ENCODE results near the gene BACE2.

- TF ChIP-seq CTCF (conservative IDR thresholded peaks at IDR 0.05; ENCODE audit: low read length) (no peak), EZH2phosphoT487 (IDR thresholded peaks at IDR 0.05; ENCODE audit: borderline replicate concordance, low read depth, low read length) (no peak)
Measured at GRCh38 chr21:41254090-41254700, 86.2 kb downstream of the BACE2 start.

All from OCI-LY7 (cell line).